Esophagus (tissue), 2 donors: ENCODE data around the gene GH2. TPM values are rescaled to one million over a fixed set of nuclear protein-coding genes. Genes with fewer than 3 reads are reported as not detected.
"Not testable (repeated sequence)": the region's sequence is repeated elsewhere in the genome, so short reads cannot be mapped to it uniquely, and the experiment has no call there.

Source experiments
- H3K27ac ChIP-seq, 2 donors: one replicate each; pipeline ENCODE4 v1.5.1; 2013; ENCODE audit warnings: low read depth in 2 of 2, mild to moderate bottlenecking in 2 of 2, inconsistent platforms in 1 of 2, low read length in 1 of 2, moderate library complexity in 1 of 2
- H3K27me3 ChIP-seq, 2 donors: one replicate each; pipeline ENCODE4 v1.6.1; 2013; ENCODE audit warnings: low read length in 2 of 2, control low read depth in 1 of 2, mild to moderate bottlenecking in 1 of 2; ENCODE audit not compliant: insufficient read depth in 2 of 2, control insufficient read depth in 1 of 2
- H3K36me3 ChIP-seq, 2 donors: one replicate each; pipeline ENCODE4 v1.6.1; 2013; ENCODE audit warnings: low read length in 1 of 2; ENCODE audit not compliant: control insufficient read depth in 2 of 2, insufficient read depth in 2 of 2
- H3K4me1 ChIP-seq, 2 donors: one replicate each; pipeline ENCODE4 v1.6.1; 2013; ENCODE audit warnings: low read length in 1 of 2; ENCODE audit not compliant: control insufficient read depth in 2 of 2, insufficient read depth in 2 of 2
- H3K4me3 ChIP-seq, 2 donors: one replicate each; pipeline ENCODE4 v1.5.1; 2013; ENCODE audit warnings: low read length in 2 of 2, mild to moderate bottlenecking in 2 of 2, low read depth in 1 of 2, moderate library complexity in 1 of 2
- H3K9me3 ChIP-seq, 2 donors: one replicate each; pipeline ENCODE4 v1.6.1; 2013; ENCODE audit warnings: mild to moderate bottlenecking in 2 of 2, low read depth in 1 of 2, low read length in 1 of 2, moderate library complexity in 1 of 2; ENCODE audit not compliant: control insufficient read depth in 2 of 2, insufficient read depth in 1 of 2
- WGBS, 2 donors: extraction: QIAGEN DNeasy Blood & Tissue Kit; methylation state at CpG; one replicate each; pipeline ENCODE4 v1.1.7; 2013; 5-methylcytosine and 5-hydroxymethylcytosine counted together
- polyA plus RNA-seq, 2 donors: library from polyadenylated mRNA; stranded (reverse); fragments of 200-250 nt; gene quantifications; one replicate each; pipeline ENCODE4 v1.2.3, GENCODE V29; 2013
- donor health status: healthy with polysubstance abuse.
- donor health status: Bipolar disorder and iron deficiency.

Gene GH2
- polyA plus RNA-seq, 2 donors = not detected

GRCh38 chr17:63856425-63856824, 25.3 kb downstream of the GH2 start:
- not testable (repeated sequence) for H3K27ac ChIP-seq, H3K27me3 ChIP-seq, H3K36me3 ChIP-seq, H3K4me3 ChIP-seq, H3K9me3 ChIP-seq, H3K4me1 ChIP-seq
- 85 to 91% methylated on average over 8 of the region's 8 CpGs for WGBS, 2 donors

- H3K36me3 ChIP-seq = no peaks in the 10 kb centered on the region
- H3K27me3 ChIP-seq = peaks cover 0 to 2% of the 10 kb centered on the region in 2 donors
- 90 to 91% methylated on average over 8 of the region's 8 CpGs for WGBS, 2 donors
- H3K4me1 ChIP-seq = no peaks in the 10 kb centered on the region
- no peaks in the 10 kb centered on the region for H3K9me3 ChIP-seq
- H3K27ac ChIP-seq = no peak overlapping the region
- H3K4me3 ChIP-seq = no peak overlapping the region
Observed at GRCh38 chr17:63855185-63855584, 26.6 kb downstream of the GH2 start.

GRCh38 chr17:63854709-63855108, 27.0 kb downstream of the GH2 start:
- Histone ChIP-seq H3K9me3 (no peaks in the 10 kb centered on the region), H3K4me3 (no peak overlapping the region), H3K4me1 (no peaks in the 10 kb centered on the region), H3K27ac (no peak overlapping the region), H3K27me3 (no peaks in the 10 kb centered on the region), H3K36me3 (no peaks in the 10 kb centered on the region)
- WGBS, 2 donors = 74 to 87% methylated on average over 5 of the region's 5 CpGs

GRCh38 chr17:63853260-63853659, 28.5 kb downstream of the GH2 start:
- Histone ChIP-seq H3K27ac (no peak overlapping the region), H3K36me3 (no peaks in the 10 kb centered on the region), H3K27me3 (no peaks in the 10 kb centered on the region), H3K9me3 (no peaks in the 10 kb centered on the region), H3K4me1 (peaks cover 0 to 4% of the 10 kb centered on the region in 2 donors), H3K4me3 (no peak overlapping the region)
- 90 to 92% methylated on average over 2 of the region's 2 CpGs for WGBS, 2 donors

- Histone ChIP-seq H3K9me3 (no peaks in the 10 kb centered on the region), H3K4me1 (peaks cover 0 to 4% of the 10 kb centered on the region in 2 donors), H3K4me3 (no peak overlapping the region), H3K36me3 (no peaks in the 10 kb centered on the region), H3K27me3 (no peaks in the 10 kb centered on the region), H3K27ac (no peak overlapping the region)
- 83 to 89% methylated on average over 9 of the region's 9 CpGs for WGBS, 2 donors
Observed at GRCh38 chr17:63850401-63850800, 31.3 kb downstream of the GH2 start.

GRCh38 chr17:63848834-63849689, 32.7 kb downstream of the GH2 start:
- peak overlapping the region in 1 of 2 donors; percentile 4 for H3K4me3 ChIP-seq
- WGBS, 2 donors = 21% methylated on average over 82 of the region's 82 CpGs

GRCh38 chr17:63847525-63848249, 34.1 kb downstream of the GH2 start:
- Histone ChIP-seq H3K27me3 (no peaks in the 10 kb centered on the region), H3K9me3 (no peaks in the 10 kb centered on the region), H3K36me3 (no peaks in the 10 kb centered on the region), H3K4me1 (peaks cover 0 to 4% of the 10 kb centered on the region in 2 donors), H3K4me3 (no peak overlapping the region), H3K27ac (no peak overlapping the region)
- 95 to 97% methylated on average over 3 of the region's 3 CpGs for WGBS, 2 donors

More at GRCh38 chr17:63848834-63849689, 32.7 kb downstream of the GH2 start:
- Histone ChIP-seq H3K27ac (peak overlapping the region in 1 of 2 donors; percentile 66), H3K4me1 (peaks cover 0 to 4% of the 10 kb centered on the region in 2 donors), H3K9me3 (no peaks in the 10 kb centered on the region), H3K27me3 (no peaks in the 10 kb centered on the region), H3K36me3 (no peaks in the 10 kb centered on the region)

- WGBS, 2 donors = 78 to 90% methylated on average over 1 of the region's 1 CpG
- Histone ChIP-seq H3K27ac (no peak overlapping the region), H3K27me3 (no peaks in the 10 kb centered on the region), H3K4me1 (peaks cover 2 to 9% of the 10 kb centered on the region in 2 donors), H3K36me3 (no peaks in the 10 kb centered on the region), H3K9me3 (no peaks in the 10 kb centered on the region), H3K4me3 (no peak overlapping the region)
Observed at GRCh38 chr17:63845509-63845908, 36.2 kb downstream of the GH2 start.

GRCh38 chr17:63843910-63844677, 37.6 kb downstream of the GH2 start:
- Histone ChIP-seq H3K4me1 (peaks cover 6% of the 10 kb centered on the region in 2 donors), H3K9me3 (no peaks in the 10 kb centered on the region), H3K4me3 (no peak overlapping the region), H3K36me3 (no peaks in the 10 kb centered on the region), H3K27ac (no peak overlapping the region), H3K27me3 (no peaks in the 10 kb centered on the region)
- 73 to 76% methylated on average over 9 of the region's 9 CpGs for WGBS, 2 donors
